ENCODE measurements around the gene ETFA.
"Not testable (repeated sequence)": the region's sequence is repeated elsewhere in the genome, so short reads cannot be mapped to it uniquely, and the experiment has no call there.

The ETFA gene

DNA sequence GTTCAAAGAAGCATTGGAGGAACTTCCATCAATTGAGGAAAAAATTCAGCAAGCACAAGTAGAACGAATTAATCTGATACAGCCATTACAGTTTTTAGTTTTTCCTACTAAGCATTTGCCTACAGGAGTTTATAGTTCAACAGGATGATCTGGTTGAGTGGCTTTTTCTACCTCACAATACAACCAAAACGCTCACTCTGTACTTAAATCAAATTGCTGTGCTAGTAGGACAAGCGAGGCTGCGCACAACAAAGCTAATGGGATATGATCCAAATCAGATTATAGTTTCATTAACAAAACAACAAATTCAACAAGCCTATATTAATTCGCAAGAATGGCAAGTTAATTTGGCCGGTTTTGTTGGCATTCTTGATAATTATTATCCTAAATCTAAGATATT, 44.2 kb downstream of the ETFA start:
- no peak for DNase-seq

DNA sequence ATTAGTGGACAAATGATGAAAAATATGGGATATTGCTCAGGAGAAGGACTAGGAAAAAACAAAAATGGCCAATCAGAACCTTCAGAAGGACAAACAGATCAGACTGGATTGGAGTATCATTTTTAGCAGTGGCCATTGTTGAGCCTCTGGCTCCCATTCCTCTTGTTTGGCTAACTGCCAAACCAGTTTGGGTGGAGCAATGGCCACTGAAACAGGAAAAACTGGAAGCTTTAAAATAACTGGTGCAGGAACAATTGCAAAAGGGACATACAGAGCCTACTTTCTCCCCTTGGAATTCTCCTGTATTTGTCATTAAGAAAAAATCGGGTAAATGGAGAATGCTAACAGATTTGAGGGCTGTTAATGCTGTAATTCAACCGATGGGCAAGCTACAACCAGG, 45.5 kb downstream of the ETFA start:
- DNase-seq = not testable (repeated sequence)

DNA sequence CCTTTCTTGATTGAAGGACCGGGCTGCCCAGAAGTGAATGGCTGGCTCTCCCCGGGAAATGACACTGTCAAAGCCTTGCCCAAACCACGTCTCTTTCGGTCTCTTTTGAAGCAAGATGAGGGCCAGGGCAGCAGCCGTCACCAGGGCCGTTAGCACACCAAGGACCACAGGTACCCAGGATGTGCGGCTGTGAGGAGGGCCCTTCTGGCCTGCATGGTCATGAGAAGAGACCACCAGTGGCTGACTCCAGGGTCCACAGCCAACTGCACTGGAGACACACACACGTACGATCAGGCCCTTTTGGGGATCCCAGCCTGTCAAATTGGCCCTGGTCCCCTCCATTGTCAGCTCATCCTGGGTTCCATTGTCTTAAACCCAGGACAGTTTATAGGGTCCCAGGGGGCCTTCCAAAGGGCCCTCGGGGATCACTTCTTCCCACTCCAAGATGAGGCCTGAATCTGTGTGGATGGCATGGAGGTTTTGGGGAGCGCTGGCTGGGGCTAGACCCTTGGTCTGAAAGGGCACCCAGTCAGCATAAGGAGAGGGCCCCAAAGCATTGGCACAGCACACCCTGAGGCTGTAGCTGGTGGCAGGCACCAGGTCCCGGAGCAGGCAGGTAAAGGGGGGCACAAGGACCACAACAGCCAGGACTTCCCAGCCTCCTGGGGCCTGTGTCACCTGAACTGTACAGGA, 50.9 kb downstream of the ETFA start:
- no peak for DNase-seq

DNA sequence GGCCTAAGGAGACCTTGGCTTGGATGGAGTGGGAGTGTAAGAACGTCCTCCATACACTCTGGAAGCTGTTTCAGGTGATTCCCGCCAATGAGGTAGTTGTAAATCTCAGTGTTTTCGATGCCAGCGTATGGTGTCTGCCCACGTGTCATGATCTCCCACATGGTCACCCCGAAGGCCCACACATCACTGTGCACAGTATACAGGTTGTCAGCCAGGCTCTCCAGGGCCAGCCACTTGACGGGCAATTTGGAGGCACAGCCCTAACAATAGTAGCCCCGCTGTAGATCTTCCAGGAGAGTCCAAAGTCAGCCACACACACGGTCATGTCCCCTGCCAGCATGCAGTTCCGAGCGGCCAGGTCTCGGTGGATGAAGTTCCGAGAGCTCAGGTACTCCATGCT, 51.9 kb downstream of the ETFA start:
- DNase-seq = no peak

DNA sequence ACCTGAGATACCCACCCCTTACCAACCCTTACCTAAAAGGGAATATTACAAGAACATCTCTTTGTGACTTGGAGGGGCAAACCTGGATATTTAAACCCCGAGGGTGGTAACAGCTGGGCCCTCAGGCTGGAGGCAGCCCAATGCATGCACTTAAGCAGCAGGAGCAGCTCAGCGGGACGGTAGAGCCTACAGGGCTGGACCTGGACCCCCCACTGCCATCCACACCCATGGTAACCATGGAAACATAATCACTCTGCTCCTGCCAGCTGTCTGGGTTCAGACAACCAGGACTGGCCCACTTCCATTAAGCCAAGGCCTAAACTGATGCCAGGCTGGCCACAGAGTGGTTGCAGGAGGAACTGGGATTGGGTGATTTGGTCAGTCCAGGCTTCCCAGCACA, 52.8 kb downstream of the ETFA start:
- DNase-seq = no peak

DNA sequence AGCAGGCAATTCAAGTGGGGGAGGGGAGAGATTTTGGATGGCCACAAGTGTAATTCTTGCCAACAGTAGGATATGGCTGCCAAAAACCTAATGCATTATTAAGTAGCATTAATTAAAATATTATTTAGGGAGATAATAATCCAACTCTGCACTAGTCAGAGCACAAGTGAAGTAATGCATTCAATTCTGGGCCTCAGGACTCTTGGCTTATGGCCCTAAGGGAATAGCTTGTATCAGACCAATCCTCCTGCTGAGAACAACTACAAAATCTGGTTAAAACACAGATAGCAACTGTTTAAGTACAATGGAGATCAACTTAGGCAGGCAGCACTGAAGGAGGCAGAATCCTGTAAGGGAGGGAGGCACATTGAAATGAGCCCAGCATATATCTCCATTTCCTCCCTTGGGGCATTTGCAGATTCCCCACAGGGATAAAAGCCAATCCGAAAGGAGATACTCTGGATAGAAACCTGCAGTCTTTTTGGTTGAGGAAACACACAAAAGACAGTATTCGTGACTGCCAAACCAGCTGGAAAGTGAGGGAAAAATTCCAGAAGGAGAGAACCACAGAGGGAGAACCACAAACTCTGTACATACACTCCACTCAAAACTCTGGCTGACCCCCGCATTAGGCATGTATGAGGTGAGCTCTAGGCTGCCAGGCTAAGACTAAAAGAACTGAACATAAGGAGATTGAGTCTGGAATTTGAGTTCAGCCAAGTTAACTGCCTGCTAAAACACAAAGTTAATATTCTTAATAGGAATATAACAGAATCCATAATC, 57.4 kb downstream of the ETFA start:
- no peak for DNase-seq

DNA sequence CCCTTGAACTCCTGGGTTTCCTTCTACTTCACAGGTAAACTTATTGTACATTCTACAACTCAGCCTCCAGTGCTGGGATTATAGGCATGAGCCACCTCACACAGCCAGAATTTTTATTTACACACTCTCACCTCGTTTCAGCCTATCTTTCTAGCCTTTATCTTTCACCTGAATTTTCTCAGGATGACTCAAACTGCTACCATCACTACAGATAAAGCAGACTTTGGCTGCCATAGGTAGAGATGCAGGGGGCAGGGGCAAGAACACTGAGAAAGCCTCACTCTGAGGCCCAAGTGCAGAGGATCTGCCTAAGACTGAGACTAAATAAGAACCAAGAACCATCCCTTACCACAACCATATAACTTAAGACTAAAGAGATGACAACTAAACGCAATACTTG, 59.0 kb downstream of the ETFA start:
- no peak for DNase-seq

DNA sequence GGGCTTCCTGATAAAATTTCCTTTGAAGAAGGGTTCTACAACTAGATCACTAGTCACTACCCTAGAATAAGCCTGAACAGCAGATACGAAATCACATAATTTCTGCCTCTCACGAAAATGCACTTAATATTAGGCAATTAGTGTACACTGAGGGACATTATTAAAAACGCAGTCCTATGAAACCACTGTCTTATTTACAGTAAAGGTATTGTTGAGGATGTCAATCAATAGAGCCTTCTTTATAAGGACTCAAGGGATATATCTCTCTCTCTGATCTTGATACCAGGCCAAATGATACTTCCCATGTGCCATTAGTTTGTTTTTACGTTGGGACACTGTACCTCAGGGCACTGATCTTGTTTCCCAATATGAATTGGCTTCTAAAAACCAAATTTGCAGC, 59.6 kb downstream of the ETFA start:
- DNase-seq = no peak

DNA sequence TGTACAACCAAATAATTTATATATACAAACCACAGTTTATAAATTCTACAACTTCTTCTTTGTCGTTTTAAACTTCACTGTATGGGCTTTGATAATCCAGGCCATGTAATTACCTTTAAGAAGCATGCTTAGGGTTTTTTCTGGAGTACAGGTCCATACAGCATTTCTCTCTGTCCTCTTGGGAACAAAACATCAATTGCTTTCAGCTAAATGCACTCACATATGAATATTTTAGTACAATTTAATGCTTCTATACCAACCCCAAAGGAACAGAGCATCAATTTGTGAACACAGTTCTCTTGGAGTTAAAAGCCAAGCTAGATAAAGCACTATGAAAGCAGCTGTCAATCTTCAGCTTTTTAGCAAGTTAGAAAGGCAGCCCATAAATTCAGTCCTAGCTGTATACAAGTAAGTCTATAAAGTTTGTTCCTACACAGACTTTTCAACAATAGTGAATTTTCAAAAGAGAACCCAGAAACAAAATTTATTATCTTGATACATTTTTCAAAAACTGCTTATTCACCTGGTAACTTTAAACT, 66.1 kb downstream of the ETFA start:
- DNase-seq = no peak

DNA sequence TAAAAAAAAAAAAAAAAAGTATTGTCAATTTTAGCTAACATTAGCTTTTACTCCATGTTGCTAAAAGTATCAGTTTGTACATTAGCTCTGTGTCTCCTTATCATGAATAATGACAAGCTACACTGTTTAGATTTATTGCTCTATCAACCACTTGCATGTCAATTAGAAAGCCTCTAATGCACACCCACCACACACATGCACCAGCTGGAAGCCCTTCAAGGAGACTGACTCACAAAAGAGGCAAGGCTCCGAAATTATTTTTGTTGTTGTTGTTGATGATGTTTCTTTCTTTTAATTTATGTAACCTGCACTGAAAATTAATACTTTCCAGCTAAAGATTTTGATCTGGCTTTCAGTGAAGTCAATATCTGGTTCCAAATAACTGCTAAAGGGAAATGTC, 71.5 kb downstream of the ETFA start:
- DNase-seq = no peak

DNA sequence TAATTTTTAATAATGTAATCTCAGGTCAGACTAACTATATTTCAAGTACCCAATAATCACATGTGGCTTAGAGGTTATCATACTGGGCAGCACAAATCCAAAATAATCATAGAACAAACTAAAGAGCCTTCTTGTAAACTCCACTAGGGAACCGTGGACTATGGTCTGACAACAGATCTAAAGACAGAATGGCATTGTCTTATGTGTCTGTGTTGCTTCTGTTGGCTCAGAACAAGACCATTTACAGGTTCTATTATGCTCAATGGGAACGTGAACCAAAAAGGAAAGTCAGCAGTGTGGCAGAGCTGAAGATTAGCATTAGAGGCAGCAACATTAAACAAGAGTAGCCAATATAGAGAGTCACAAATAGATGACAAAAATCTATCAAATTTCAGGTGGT, 74.9 kb downstream of the ETFA start:
- DNase-seq = no peak

DNA sequence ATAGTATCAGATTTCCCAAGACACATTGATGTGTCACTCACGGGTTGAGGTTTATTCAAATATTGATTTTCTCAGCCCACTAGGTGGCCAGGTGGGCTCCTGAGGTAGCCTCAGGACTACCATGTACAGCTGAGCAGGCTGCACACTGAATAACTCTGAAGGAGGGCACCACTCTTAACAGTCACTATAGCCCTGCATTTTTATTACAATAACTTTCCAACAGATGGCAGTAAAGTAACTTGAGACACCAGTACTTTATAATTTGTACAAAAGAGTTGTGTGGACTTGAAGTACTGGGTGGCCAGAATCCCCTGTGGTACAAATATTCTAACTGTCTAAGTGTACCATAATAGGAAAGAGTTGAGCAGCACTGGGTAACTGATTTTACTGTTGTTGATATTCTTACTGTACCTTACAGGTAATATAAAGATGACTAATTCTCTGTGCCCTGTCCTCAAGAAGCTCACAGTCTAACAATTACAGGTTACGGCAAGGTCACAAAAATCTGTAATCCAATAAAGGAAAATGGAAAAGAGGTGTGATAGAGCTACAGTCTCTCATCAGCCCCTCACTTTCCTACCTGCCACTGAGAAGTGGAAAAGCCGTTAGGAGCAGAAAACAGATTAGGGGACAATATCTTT, 76.0 kb downstream of the ETFA start:
- DNase-seq = no peak

DNA sequence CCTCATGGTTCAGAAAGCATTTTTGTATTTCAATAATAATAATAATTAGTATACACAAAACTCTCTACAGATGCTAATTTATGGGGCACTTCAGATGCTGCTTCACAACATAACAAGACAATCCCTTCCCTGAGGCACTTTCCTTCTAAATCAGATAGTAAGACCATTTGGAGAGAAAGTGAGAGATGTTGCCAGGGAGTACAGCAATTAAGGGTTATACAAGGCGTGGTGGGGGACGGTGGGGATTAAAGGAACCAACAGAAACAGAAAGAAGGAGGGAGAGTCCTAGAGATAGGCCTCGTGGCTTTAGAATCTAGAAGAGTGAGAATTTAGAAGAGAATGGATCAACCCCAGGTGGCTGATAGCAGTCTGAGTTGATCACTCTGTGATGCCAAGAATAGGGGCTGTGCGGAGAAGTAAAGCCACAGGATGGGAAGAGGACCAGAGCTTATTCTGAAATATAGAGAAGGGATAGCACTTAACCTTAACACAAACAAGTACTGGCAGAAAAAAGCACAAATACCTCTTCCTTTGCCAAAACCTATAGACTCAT, 76.9 kb downstream of the ETFA start:
- no peak for DNase-seq

DNA sequence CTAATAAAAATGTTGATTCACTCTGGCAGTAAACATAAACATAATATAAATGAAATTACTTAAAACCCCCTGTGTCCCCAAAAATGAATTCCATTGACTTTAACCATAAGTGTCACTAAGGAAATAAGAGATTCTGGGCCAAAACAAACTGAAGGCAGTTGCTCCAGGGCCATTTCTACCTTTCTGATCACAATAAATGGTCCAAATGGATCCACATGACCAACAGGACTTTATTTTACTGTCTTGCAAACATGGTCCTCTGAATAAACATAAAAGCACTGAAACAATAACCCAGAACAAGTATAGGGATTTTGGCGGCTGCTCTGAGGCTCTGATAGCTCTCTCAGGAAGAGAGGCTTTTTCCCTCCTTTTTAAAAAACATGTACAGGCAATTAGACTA, 77.3 kb downstream of the ETFA start:
- DNase-seq = no peak

DNA sequence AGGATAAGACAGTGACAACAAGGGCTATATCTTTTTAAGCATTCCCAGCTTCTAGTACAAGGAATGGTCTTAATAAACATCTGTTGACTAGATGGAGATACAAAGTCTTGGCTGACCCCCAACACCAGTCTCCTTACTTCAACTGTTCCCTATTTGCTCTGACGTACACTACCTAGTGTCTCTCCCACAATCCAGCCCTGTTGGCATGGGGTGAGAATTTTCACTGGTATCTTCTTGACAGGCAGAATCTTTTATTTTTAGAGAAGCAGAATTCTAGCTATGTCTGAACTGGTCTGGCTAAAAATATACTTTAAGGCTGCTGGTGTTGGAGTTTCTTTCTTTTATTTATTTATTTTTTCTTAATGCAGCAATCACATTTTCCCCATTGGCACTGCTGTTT, 82.0 kb downstream of the ETFA start:
- no peak for DNase-seq

DNA sequence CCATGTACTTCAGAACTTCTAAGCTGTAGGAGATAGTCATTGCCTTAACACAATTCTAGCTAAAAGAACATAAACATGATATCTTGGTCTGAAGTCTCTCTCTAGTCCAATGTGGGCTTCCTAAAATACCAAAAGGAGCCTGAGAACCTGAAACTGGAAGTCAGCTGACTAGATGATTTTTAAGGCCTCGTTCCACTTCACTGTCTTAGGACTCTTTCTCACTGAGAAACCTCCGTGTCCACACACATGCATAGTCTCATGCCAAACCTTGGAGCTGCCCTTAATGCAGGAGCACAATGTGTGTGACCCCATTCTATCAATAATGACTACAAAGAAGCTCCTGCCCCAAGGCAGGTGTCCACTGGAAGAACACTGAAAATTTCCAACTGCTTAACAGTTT, 87.7 kb downstream of the ETFA start:
- no peak for DNase-seq

DNA sequence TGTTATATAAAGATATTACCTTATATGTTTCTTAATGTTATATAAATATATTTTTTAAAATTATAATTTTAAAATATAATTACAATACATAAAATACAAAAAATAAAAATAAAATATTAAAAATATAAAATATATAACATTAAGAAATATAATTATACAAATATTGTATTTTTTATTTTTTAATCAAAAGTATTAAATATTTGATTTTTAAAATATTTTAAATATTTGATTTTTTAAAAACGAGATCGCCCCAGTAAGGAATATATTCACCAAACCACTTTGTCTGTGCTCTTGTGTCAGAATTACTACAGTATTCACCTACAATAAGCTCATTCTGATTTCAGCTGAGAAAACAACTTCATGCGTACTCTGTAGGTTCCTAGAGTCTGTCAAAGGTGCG, 89.1 kb downstream of the ETFA start:
- DNase-seq = no peak

DNA sequence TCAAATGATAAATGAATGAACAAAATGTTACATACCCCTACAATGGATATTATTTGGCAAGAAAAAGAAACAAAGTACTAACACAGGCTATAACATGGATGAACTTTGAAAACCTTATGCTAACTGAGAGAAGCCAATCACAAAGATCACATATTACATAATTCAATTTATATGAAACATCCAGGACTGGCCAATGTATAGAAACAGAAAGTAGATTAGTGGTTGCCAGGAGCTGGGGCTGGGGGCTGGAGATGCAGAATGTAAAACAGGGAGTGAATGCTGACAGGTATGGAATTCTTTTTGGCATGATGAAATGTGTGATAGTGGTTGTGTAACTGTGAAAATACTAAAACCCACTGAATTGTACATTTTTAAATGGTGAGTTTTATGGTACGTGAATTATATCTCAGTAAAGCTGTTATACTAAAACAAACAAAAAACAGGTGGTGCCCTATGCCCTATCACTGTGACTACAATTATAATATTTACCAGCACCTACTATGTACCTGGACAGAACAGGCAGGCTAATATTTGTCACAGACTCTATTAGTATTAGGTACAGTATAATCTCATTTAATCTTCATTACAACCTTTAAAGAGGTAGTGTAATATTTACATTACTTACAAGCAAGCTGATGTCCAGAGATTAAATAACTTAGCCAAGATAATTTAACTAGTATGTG, 90.0 kb downstream of the ETFA start:
- DNase-seq = no peak

DNA sequence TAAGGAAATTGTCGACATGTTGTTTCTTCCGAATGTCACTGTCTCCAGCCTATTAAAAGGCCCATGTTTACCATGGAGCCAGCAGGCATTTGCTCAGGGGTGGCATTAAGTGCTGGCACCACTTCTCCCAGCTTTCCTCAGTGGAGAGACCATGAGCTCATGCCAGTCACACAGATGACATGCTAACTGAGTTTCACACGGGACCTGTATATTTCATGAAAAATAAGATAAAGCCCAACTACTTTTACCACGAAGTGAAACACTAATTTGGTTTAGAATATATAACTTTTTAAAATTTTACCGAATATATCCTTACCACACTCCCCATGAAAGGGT, 93.4 kb downstream of the ETFA start:
- DNase-seq = no peak

DNA sequence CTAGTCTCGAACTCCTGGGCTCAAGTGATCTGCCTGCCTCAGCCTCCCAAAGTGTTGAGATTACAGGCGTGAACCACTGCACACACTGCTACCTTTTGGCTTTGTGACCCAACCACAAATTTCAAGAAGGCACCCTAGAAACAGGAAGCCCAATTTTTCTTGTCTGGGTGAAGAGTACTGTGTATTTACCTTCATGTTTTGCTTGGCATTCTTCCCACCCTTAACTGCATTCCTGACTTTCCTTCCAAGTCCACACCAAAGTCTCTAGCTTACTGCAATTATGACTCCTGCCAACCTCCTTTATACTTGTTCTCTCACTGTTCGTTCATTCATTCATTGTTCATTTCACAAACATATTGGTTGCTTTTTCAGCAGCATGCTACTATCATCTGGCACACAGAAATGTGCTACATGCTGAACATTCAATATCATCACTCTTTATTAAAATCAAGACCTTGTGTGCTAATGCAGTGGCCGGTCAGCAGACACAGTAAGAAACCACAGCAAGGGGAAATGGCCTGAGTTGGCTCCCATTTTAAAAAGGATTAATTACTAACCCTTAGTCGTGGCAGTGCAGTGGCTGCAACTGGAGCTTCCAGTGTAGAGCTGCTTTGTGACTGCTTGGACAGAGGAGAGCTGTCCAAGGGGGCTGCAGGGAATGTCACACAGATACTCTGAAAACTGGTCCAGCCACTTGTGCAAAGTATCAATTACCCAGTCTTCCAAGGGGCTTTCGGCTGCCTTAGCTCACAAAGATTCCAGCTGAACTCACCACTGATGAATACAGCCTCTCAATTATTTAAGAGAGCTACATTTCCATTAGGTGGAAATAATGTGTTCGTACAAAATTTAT, 94.0 kb downstream of the ETFA start:
- DNase-seq = no peak

DNA sequence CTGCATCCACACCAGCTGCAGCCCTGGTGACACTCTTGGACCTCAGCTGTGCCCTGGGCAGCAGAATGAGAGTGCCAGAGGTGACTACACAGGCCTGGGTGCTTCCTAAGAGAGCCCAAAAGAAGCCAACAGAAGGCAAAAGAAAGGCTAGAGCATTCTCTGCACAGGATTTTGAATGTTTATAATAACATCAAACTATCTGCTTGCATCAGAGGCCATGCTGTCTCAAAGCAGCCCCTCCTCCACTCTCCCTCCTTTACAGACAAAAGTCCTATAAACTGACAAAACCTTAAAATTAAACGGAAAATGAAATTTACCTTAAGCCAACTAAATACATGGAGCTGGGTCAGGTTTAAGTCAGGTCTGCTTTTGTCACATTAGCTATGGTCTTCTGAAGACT, 95.6 kb downstream of the ETFA start:
- DNase-seq = no peak

DNA sequence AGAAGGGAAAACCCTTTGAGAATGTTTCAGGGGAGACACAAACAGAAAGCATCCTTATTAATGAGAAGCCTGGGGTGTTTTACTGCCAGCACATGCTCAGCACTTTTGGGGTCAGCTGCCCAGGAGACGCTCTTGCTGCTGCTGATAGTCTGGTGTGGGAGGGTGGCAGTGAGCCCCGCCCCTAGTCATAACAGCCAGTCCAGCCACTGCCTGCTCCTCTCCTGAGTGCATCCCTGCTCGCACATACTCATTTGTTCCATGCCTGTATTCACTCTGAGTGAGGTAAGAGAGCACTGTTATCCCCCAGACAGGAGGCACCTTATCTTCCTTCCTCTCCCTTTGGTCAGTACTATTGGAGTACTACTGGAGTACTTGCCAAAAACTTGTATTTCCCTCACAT, 101.3 kb downstream of the ETFA start:
- no peak for DNase-seq
